Neural progenitor cell (in vitro differentiated cells): Measurements from ENCODE around the gene VTI1A. TPM values are rescaled to one million over a fixed set of nuclear protein-coding genes. Genes with fewer than 3 reads are reported as not detected.

ENCODE experiments used
- DNase-seq: peaks from one replicate; pipeline ENCODE4 v3.0.0-alpha.2; 2016; ENCODE audit warnings: low spot score
- H2AFZ ChIP-seq: fragments of 200-600 bp; sonication (generic); replicated peaks from 2 replicates; pipeline ENCODE4 v1.6.1; 2016; ENCODE audit warnings: antibody characterized with exemption
- H3F3A ChIP-seq: fragments of 200-600 bp; sonication (generic); 2 replicates; pipeline ENCODE4 v1.6.1; 2016; ENCODE audit warnings: antibody characterized with exemption, low read depth
- H3K27ac ChIP-seq: fragments of 200-600 bp; sonication (generic); 2 replicates; pipeline ENCODE4 v1.5.1; 2016; ENCODE audit warnings: mild to moderate bottlenecking
- H3K27me3 ChIP-seq: fragments of 200-600 bp; sonication (generic); 2 replicates; pipeline ENCODE4 v1.6.1; 2016; ENCODE audit warnings: mild to moderate bottlenecking, moderate library complexity
- H3K36me3 ChIP-seq: fragments of 200-600 bp; sonication (generic); 2 replicates; pipeline ENCODE4 v1.5.1; 2016
- H3K4me1 ChIP-seq: fragments of 200-600 bp; sonication (generic); 2 replicates; pipeline ENCODE4 v1.6.1; 2016; ENCODE audit warnings: mixed run types
- H3K4me2 ChIP-seq: fragments of 200-600 bp; sonication (generic); 2 replicates; pipeline ENCODE4 v1.6.1; 2016
- H3K4me3 ChIP-seq: fragments of 200-600 bp; sonication (generic); 2 replicates; pipeline ENCODE4 v1.5.1; 2016
- H3K79me2 ChIP-seq: fragments of 200-600 bp; sonication (generic); 2 replicates; pipeline ENCODE4 v1.6.1; 2016; ENCODE audit warnings: low read depth
- H3K9ac ChIP-seq: fragments of 200-600 bp; sonication (generic); 2 replicates; pipeline ENCODE4 v1.6.1; 2016
- H3K9me3 ChIP-seq: fragments of 200-600 bp; sonication (generic); 2 replicates; pipeline ENCODE4 v1.5.1; 2016; ENCODE audit warnings: low read depth
- H4K20me1 ChIP-seq: fragments of 200-600 bp; sonication (generic); 2 replicates; pipeline ENCODE4 v1.6.1; 2016; ENCODE audit warnings: low read depth
- H3K27ac Mint-ChIP-seq: 3 replicates; pipeline ENCODE4 v1.8.0; 2021; ENCODE audit warnings: mixed read lengths
- H3K27me3 Mint-ChIP-seq: 2 replicates; pipeline ENCODE4 v1.8.0; 2022; ENCODE audit warnings: low read depth, mild to moderate bottlenecking, inconsistent platforms, moderate library complexity, mixed read lengths; ENCODE audit not compliant: insufficient read depth
- H3K36me3 Mint-ChIP-seq: 3 replicates; pipeline ENCODE4 v1.8.0; 2021; ENCODE audit warnings: mixed read lengths
- H3K4me1 Mint-ChIP-seq: 3 replicates; pipeline ENCODE4 v1.8.0; 2021; ENCODE audit warnings: mixed read lengths
- H3K4me3 Mint-ChIP-seq: 3 replicates; pipeline ENCODE4 v1.8.0; 2021; ENCODE audit warnings: mild to moderate bottlenecking, moderate library complexity, mixed read lengths
- H3K9me3 Mint-ChIP-seq: 3 replicates; pipeline ENCODE4 v1.8.0; 2020; ENCODE audit warnings: mixed read lengths
- EZH2 ChIP-seq: fragments of 200-600 bp; sonication (generic); IDR thresholded peaks from 2 replicates; pipeline ENCODE4 v1.6.1; 2017; ENCODE audit warnings: antibody characterized with exemption, mild to moderate bottlenecking, moderate library complexity
- EZH2phosphoT487 ChIP-seq: fragments of 200-600 bp; sonication (generic); IDR thresholded peaks from 2 replicates; pipeline ENCODE4 v1.6.1; 2017; ENCODE audit warnings: antibody characterized with exemption
- total RNA-seq: library from RNA; depleted of rRNA; stranded (reverse); fragments of >200 nt; gene quantifications from 2 replicates; pipeline ENCODE4 v1.2.3, GENCODE V29; 2015; ENCODE audit warnings: low replicate concordance
- TF ChIP-seq, protein P1 (sequence below): fragments of 200-600 bp; sonication (generic); IDR thresholded peaks from 2 replicates; pipeline ENCODE4 v1.5.1; 2017; ENCODE audit warnings: antibody characterized with exemption, mild to moderate bottlenecking

VTI1A gene
- total RNA-seq, 1 donor from 2014 or later = 28.8 TPM

DNA sequence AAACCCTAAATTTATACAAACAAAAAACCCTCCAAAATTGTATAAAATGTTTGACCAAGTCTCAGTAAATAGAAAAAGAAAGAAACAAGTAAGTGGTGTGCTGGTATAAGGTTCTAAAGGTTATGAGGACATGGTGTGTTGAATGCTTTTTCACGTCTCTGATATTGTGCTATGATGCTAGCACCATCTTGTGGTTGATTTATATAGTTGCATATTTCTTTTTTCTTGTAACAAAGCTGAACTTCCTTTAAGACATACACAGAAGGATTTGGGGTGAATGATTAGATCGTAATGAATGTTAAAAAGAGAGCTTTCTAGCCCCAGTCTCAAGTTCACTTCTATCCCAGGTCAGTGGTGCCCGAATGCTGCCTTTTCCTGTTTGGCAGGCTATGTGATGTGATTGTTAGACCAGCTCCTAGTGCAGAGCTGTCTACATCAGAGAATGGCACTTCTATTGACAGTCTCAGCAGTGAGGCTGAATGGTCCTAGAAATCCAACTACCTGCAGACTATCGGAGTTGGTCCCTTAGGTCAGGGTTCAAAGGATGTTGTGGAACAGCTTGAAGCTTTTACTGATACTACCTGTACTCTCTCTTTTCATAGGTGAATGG, 25.0 kb downstream of the VTI1A start:
- Mint-ChIP-seq H3K27me3 (no peaks in the 10 kb centered on the region), H3K27ac (peak overlapping the region; percentile 51), H3K36me3 (no peaks in the 10 kb centered on the region), H3K9me3 (no peaks in the 10 kb centered on the region), H3K4me3 (no peak overlapping the region), H3K4me1 (peaks cover 10% of the 10 kb centered on the region)
- H3K9me3 ChIP-seq = no peaks in the 10 kb centered on the region
- peak; percentile 49 for DNase-seq
- no peaks in the 10 kb centered on the region for H4K20me1 ChIP-seq
- peaks cover 3% of the 10 kb centered on the region for H3F3A ChIP-seq
- H3K79me2 ChIP-seq = no peaks in the 10 kb centered on the region
- H3K27ac ChIP-seq = no peak overlapping the region
- TF ChIP-seq EZH2 = no peak
- TF ChIP-seq, protein P1, sequence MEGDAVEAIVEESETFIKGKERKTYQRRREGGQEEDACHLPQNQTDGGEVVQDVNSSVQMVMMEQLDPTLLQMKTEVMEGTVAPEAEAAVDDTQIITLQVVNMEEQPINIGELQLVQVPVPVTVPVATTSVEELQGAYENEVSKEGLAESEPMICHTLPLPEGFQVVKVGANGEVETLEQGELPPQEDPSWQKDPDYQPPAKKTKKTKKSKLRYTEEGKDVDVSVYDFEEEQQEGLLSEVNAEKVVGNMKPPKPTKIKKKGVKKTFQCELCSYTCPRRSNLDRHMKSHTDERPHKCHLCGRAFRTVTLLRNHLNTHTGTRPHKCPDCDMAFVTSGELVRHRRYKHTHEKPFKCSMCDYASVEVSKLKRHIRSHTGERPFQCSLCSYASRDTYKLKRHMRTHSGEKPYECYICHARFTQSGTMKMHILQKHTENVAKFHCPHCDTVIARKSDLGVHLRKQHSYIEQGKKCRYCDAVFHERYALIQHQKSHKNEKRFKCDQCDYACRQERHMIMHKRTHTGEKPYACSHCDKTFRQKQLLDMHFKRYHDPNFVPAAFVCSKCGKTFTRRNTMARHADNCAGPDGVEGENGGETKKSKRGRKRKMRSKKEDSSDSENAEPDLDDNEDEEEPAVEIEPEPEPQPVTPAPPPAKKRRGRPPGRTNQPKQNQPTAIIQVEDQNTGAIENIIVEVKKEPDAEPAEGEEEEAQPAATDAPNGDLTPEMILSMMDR = peak; percentile 80
- TF ChIP-seq EZH2phosphoT487 = no peak
- H3K36me3 ChIP-seq = no peaks in the 10 kb centered on the region
- H3K4me2 ChIP-seq = no peak overlapping the region
- no peaks in the 10 kb centered on the region for H3K27me3 ChIP-seq
- H3K4me3 ChIP-seq = no peak overlapping the region
- H3K9ac ChIP-seq = no peak overlapping the region
- H2AFZ ChIP-seq = no peak overlapping the region
- no peaks in the 10 kb centered on the region for H3K4me1 ChIP-seq

DNA sequence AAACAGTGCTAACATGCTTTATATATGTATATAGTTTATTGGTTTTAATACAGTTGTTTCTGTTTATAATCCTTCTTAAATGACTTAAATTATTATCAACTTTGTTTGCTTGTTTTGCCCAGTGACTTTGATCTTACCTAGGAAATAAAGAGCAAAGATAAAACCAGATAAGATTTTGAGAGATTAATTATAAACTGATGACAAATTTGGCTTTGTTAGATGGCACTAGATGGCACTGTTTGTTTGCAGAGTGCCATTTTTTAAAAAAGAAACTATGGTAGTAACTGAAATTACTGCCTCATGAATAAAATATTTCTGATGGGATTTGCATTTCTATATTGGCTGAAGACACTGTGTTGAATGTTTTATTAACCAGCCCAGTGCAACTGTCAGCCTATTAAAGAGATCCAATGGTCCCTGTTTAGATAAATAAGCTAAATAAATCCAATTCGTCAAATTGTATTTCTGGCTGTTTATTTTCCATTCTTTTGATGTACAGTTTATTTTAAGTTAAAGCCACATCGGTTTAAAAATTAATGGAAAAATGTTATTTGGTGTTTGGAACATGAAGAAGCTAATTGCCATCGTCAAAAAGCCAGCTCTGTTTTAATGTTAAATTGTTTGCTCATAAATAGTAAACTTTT, 28.7 kb downstream of the VTI1A start:
- Histone ChIP-seq H4K20me1 (no peaks in the 10 kb centered on the region), H3K9me3 (no peaks in the 10 kb centered on the region), H3K4me3 (no peak overlapping the region), H3K4me2 (no peak overlapping the region), H3F3A (peaks cover 3% of the 10 kb centered on the region), H2AFZ (no peak overlapping the region), H3K27me3 (no peaks in the 10 kb centered on the region), H3K4me1 (peaks cover 4% of the 10 kb centered on the region), H3K27ac (no peak overlapping the region), H3K36me3 (no peaks in the 10 kb centered on the region), H3K79me2 (no peaks in the 10 kb centered on the region), H3K9ac (no peak overlapping the region)
- Mint-ChIP-seq H3K4me3 (no peak overlapping the region), H3K9me3 (no peaks in the 10 kb centered on the region), H3K36me3 (no peaks in the 10 kb centered on the region), H3K27me3 (peaks cover 2% of the 10 kb centered on the region), H3K27ac (no peak overlapping the region), H3K4me1 (peaks cover 4% of the 10 kb centered on the region)
- TF ChIP-seq, protein P1 = peak; percentile 55
- TF ChIP-seq EZH2phosphoT487 = no peak
- DNase-seq = no peak

DNA sequence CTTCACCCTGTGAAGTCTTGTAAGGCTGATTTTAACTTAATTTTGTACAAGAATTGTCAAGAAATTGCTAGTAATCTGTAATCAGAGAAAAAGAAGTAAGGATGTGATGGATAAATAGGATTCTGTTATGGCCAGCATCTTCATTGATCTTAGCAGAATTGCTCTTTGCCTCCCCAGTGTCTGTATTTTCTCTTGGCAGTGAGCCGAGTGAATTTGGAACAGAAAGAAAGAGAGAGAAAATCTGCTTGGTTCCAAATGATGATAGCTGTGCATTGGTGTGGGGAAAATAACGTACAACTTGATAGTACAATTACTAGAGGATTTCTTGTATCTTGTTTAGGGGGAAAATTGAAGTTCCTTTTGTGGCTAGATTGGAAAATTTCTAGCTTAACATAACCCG, 34.6 kb downstream of the VTI1A start:
- Histone ChIP-seq H3K9ac (no peak overlapping the region), H3K36me3 (no peaks in the 10 kb centered on the region), H3K4me3 (no peak overlapping the region), H3K9me3 (no peaks in the 10 kb centered on the region), H2AFZ (no peak overlapping the region), H3F3A (no peaks in the 10 kb centered on the region), H3K79me2 (no peaks in the 10 kb centered on the region), H3K27me3 (no peaks in the 10 kb centered on the region), H4K20me1 (no peaks in the 10 kb centered on the region), H3K4me1 (peaks cover 16% of the 10 kb centered on the region), H3K4me2 (no peak overlapping the region), H3K27ac (no peak overlapping the region)
- Mint-ChIP-seq H3K4me3 (no peak overlapping the region), H3K9me3 (no peaks in the 10 kb centered on the region), H3K27ac (no peak overlapping the region), H3K4me1 (no peaks in the 10 kb centered on the region), H3K27me3 (peaks cover 2% of the 10 kb centered on the region), H3K36me3 (peaks cover 2% of the 10 kb centered on the region)
- DNase-seq = no peak
- no peak for TF ChIP-seq EZH2phosphoT487
- TF ChIP-seq, protein P1 = no peak
